Pancreas (tissue), 10 donors: ENCODE measurements around the gene BEX3. TPM values are rescaled to one million over a fixed set of nuclear protein-coding genes. Genes with fewer than 3 reads are reported as not detected.
A peak's percentile ranks its signal among the peaks of the same experiment; 100 is the strongest.

ENCODE experiments used
- ATAC-seq, 4 donors: fragments of 200-7000 bp; cut with Tn5 transposase; one replicate each; pipeline versions ENCODE4 v1.8.0 to v1.9.1; 2020; ENCODE audit warnings: mild to moderate bottlenecking in 4 of 4, moderate library complexity in 4 of 4
- DNase-seq, 6 donors: peaks; one replicate each; pipeline ENCODE4 v3.0.0-alpha.2; 2020
- FAIRE-seq: peaks from 2 replicates; lab custom pipeline; 2012; peaks lifted over from hg19 to GRCh38; lab: Jason Lieb, UNC
- H3K27ac ChIP-seq, 4 donors: fragments of 200-600 bp; sonication (generic); 1 replicate in 3 of 4; 2 replicates in 1 of 4; pipeline versions ENCODE4 v1.5.0 to v1.8.0; 2020
- H3K27me3 ChIP-seq, 4 donors: fragments of 200-600 bp; one replicate each; pipeline ENCODE4 v1.8.0; 2021
- H3K36me3 ChIP-seq, 3 donors: fragments of 200-600 bp; sonication (generic) in 1 of 3; one replicate each; pipeline versions ENCODE4 v1.5.0 to v1.8.0; 2020 to 2021
- H3K4me1 ChIP-seq, 3 donors: fragments of 200-600 bp; one replicate each; pipeline ENCODE4 v1.8.0; 2021
- H3K4me3 ChIP-seq, 4 donors: fragments of 200-600 bp; sonication (generic) in 2 of 4; one replicate each; pipeline versions ENCODE4 v1.5.0 to v1.8.0; 2020 to 2021
- H3K9me3 ChIP-seq, 4 donors: fragments of 200-600 bp; one replicate each; pipeline ENCODE4 v1.8.0; 2021
- CTCF ChIP-seq, 4 donors: fragments of 200-600 bp; sonication (generic) in 3 of 4; IDR thresholded peaks; one replicate each; pipeline versions ENCODE4 v1.5.0 to v1.8.0; 2021; ENCODE audit warnings: antibody characterized with exemption in 4 of 4
- WGBS, 2 donors: extraction: QIAGEN DNeasy Blood & Tissue Kit; methylation state at CpG; one replicate each; pipeline ENCODE4 v1.1.7; 2013; 5-methylcytosine and 5-hydroxymethylcytosine counted together
- intact Hi-C, 3 donors: fragments of 100-400 bp; cut with DNase I; formaldehyde crosslinking; loops; one replicate each; pipeline versions ENCODE4 v1.11.1 to v1.14.2; 2022
- polyA plus RNA-seq, 2 donors: library from polyadenylated mRNA; stranded (reverse); fragments of 200-250 nt; gene quantifications; one replicate each; pipeline ENCODE4 v1.2.3, GENCODE V29; 2013
- total RNA-seq, 6 donors: library from RNA; stranded (reverse); fragmentation: NEBNext Ultra II Directional in 4 of 6; extraction: Animal tissue kit (Norgen Biotek cat#: 25700) in 4 of 6; gene quantifications; one replicate each; pipeline versions ENCODE4 v1.2.1 to v1.2.4, GENCODE V29; 2021 to 2023
- donor health status: healthy with polysubstance abuse.
- donor health status: DM: no; HTN: no; CAD: no; lungs with moderate emphysema.
- donor health status: DM: no; HTN: no; CAD: no.
- donor health status: control.
- donor health status: control.
- donor health status: Bipolar disorder and iron deficiency.
- donor health status: DM: yes; HTN: yes; CAD: no.
- donor health status: DM: no; HTN: no; CAD: no.
- donor health status: DM: no; HTN: no; CAD: no.
- donor health status: DM: yes; HTN: yes; CAD: no.

BEX3 gene
- total and polyA plus RNA-seq, 8 donors: 30.2 to 184 (median 43.2) TPM

DNA sequence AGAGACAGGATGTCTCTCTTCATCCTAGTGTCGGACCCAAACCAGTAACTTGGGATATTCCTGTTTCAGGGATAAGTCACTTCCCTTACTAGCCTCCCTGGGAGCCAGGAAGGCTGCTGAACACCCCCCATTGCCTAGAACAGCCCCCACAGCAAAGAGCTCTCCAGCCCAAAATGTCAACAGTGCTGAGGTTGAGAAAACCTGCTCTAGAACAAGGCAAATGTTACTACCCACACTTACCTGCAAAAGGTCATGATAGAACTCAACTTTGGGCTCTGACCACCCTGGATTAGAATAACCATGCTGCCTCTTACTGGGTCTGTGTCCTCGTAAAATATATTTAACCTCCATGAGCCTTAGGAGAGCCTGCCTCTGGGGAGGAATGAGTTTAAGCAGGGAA lies 20.3 kb downstream of the BEX3 start:
- DNase-seq (no peak), ATAC-seq (no peak), FAIRE-seq (no peak)
- Histone ChIP-seq H3K4me3 (no peak overlapping the region), H3K36me3 (no peaks in the 10 kb centered on the region), H3K27ac (no peak overlapping the region), H3K27me3 (peaks cover 0 to 16% (median 2%) of the 10 kb centered on the region in 4 donors), H3K4me1 (no peaks in the 10 kb centered on the region), H3K9me3 (no peaks in the 10 kb centered on the region)
- 46 to 47% methylated on average over 2 of the region's 2 CpGs for WGBS, 2 donors
- intact Hi-C loops: no loop called here
- TF ChIP-seq CTCF (IDR thresholded peaks at IDR 0.05): no peak

- no peak for ATAC-seq
- intact Hi-C loops: no loop called here
- Histone ChIP-seq H3K36me3 (no peaks in the 10 kb centered on the region), H3K4me1 (no peaks in the 10 kb centered on the region), H3K27ac (no peak overlapping the region), H3K4me3 (no peak overlapping the region), H3K9me3 (no peaks in the 10 kb centered on the region), H3K27me3 (peaks cover 0 to 21% (median 0%) of the 10 kb centered on the region in 4 donors)
- FAIRE-seq: no peak
- no peak for TF ChIP-seq CTCF (IDR thresholded peaks at IDR 0.05)
- 73 to 78% methylated on average over 4 of the region's 4 CpGs for WGBS, 2 donors
- DNase-seq: no peak
Observed at GRCh38 chrX:103397707-103398106, 21.4 kb downstream of the BEX3 start.

DNA sequence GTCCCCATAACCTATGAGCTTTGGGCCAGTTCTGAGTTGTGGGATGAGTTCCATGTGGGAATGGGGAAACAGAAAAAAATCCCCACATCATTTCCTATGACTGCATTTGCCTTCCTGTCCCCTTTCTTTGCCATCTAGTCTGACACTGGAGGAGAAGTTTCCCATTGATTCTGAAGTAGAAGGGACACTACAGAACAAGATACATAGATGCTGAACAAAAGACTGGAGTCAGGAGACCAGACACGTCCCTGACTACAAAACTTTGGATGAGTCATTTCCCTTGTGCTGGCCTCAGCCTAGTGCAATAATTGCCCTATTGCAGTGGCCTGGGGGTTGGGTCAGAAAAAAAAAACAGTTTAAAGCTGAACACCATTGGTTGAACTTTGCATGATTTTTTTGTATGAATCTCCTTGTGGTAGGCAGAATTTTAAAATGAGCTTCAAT lies 22.1 kb downstream of the BEX3 start:
- peaks cover 0 to 25% (median 0%) of the 10 kb centered on the region in 4 donors for H3K27me3 ChIP-seq
- intact Hi-C loops: no loop called here
- no peak overlapping the region for H3K4me3 ChIP-seq
- DNase-seq: no peak
- no peaks in the 10 kb centered on the region for H3K36me3 ChIP-seq
- 15 to 40% methylated on average over 1 of the region's 1 CpG for WGBS, 2 donors
- peak in 1 of 4 donors; percentile 44 for ATAC-seq
- no peak overlapping the region for H3K27ac ChIP-seq
- TF ChIP-seq CTCF (IDR thresholded peaks at IDR 0.05): no peak
- no peaks in the 10 kb centered on the region for H3K4me1 ChIP-seq
- no peak for FAIRE-seq
- no peaks in the 10 kb centered on the region for H3K9me3 ChIP-seq

- Histone ChIP-seq H3K4me3 (no peak overlapping the region), H3K27me3 (peaks cover 0 to 25% (median 0%) of the 10 kb centered on the region in 4 donors), H3K9me3 (no peaks in the 10 kb centered on the region), H3K4me1 (no peaks in the 10 kb centered on the region), H3K36me3 (no peaks in the 10 kb centered on the region), H3K27ac (no peak overlapping the region)
- no peak for TF ChIP-seq CTCF (IDR thresholded peaks at IDR 0.05)
- no peak for DNase-seq
- no peak for ATAC-seq
- 7 to 27% methylated on average over 1 of the region's 1 CpG for WGBS, 2 donors
- no peak for FAIRE-seq
- intact Hi-C loops: no loop called here
Observed at GRCh38 chrX:103399744-103400143, 23.4 kb downstream of the BEX3 start.

GRCh38 chrX:103400931-103401330 lies 24.6 kb downstream of the BEX3 start:
- peaks cover 0 to 25% (median 0%) of the 10 kb centered on the region in 4 donors for H3K27me3 ChIP-seq
- H3K4me3 ChIP-seq: no peak overlapping the region
- H3K36me3 ChIP-seq: no peaks in the 10 kb centered on the region
- 52 to 63% methylated on average over 1 of the region's 1 CpG for WGBS, 2 donors
- ATAC-seq (no peak), DNase-seq (no peak), FAIRE-seq (no peak)
- TF ChIP-seq CTCF (IDR thresholded peaks at IDR 0.05): no peak
- H3K4me1 ChIP-seq: no peaks in the 10 kb centered on the region
- intact Hi-C loops: no loop called here
- no peaks in the 10 kb centered on the region for H3K9me3 ChIP-seq
- H3K27ac ChIP-seq: no peak overlapping the region
